OCI-LY7 (cell line): Measurements from ENCODE around the gene CAPN13. TPM values are rescaled to one million over a fixed set of nuclear protein-coding genes. Genes with fewer than 3 reads are reported as not detected.

Experiments used
- BruUV-seq: library from RNA; stranded (reverse); fragments of 400-500 nt; replicated peaks from 2 replicates; lab custom pipeline; 2021; lab: Mats Ljungman, UMichigan
- CTCF ChIA-PET: fragments of 300-600 bp; sonication (Branson Sonifier 250); formaldehyde crosslinking; loops from one replicate; lab custom pipeline; 2022; ENCODE audit warnings: antibody characterized with exemption; ENCODE audit not compliant: unreplicated experiment; lab: Charles Lee
- POLR2A ChIA-PET: fragments of 300-600 bp; sonication (Branson Sonifier 250); formaldehyde crosslinking; loops from one replicate; lab custom pipeline; 2022; ENCODE audit warnings: antibody characterized with exemption; lab: Charles Lee
- DNase-seq: peaks from one replicate; pipeline ENCODE4 v3.0.0-alpha.2; 2015; ENCODE audit warnings: low spot score
- H2AFZ ChIP-seq: fragments of 200-600 bp; sonication (generic), shearing (Covaris generic); 2 replicates; pipeline ENCODE4 v1.6.1; 2014; ENCODE audit warnings: mild to moderate bottlenecking, antibody characterized with exemption, low read length, moderate library complexity
- H3K27ac ChIP-seq: fragments of 200-600 bp; sonication (generic); 2 replicates; pipeline ENCODE4 v1.5.1; 2014; ENCODE audit warnings: mixed run types, low read depth, mild to moderate bottlenecking, moderate library complexity, low read length, inconsistent platforms; ENCODE audit not compliant: poor library complexity, severe bottlenecking
- H3K36me3 ChIP-seq: fragments of 200-600 bp; sonication (generic); 2 replicates; pipeline ENCODE4 v1.6.1; 2014; ENCODE audit warnings: mild to moderate bottlenecking, antibody characterized with exemption, low read length, moderate library complexity, mixed read lengths; ENCODE audit not compliant: insufficient read depth
- H3K4me1 ChIP-seq: fragments of 200-600 bp; sonication (generic); 2 replicates; pipeline ENCODE4 v1.5.1; 2014; ENCODE audit warnings: mild to moderate bottlenecking, low read length; ENCODE audit not compliant: insufficient read depth, poor library complexity, severe bottlenecking
- H3K4me2 ChIP-seq: fragments of 200-600 bp; sonication (generic); 2 replicates; pipeline ENCODE4 v1.6.1; 2014; ENCODE audit warnings: mild to moderate bottlenecking, low read length
- H3K4me3 ChIP-seq: fragments of 200-600 bp; sonication (generic); 2 replicates; pipeline ENCODE4 v1.5.1; 2014; ENCODE audit warnings: mild to moderate bottlenecking, low read depth, low read length; ENCODE audit not compliant: poor library complexity, severe bottlenecking
- H3K79me2 ChIP-seq: fragments of 200-600 bp; sonication (generic); 2 replicates; pipeline ENCODE4 v1.6.1; 2016; ENCODE audit warnings: low read depth, mild to moderate bottlenecking, low read length, moderate library complexity, mixed read lengths; ENCODE audit not compliant: insufficient read depth
- H3K9me2 ChIP-seq: fragments of 200-600 bp; sonication (generic); 2 replicates; pipeline ENCODE4 v1.6.1; 2016; ENCODE audit warnings: mild to moderate bottlenecking, low read length, mixed read lengths; ENCODE audit not compliant: insufficient read depth
- H3K9me3 ChIP-seq: fragments of 200-600 bp; sonication (generic); 2 replicates; pipeline ENCODE4 v1.6.1; 2014; ENCODE audit warnings: mild to moderate bottlenecking, mixed run types, low read length, mixed read lengths
- H4K20me1 ChIP-seq: fragments of 200-600 bp; sonication (generic); 2 replicates; pipeline ENCODE4 v1.6.1; 2014; ENCODE audit warnings: mild to moderate bottlenecking, antibody characterized with exemption, low read length, moderate library complexity, mixed read lengths; ENCODE audit not compliant: insufficient read depth
- EZH2phosphoT487 ChIP-seq: fragments of 200-600 bp; sonication (generic); IDR thresholded peaks from 2 replicates; pipeline ENCODE4 v1.6.1; 2018; ENCODE audit warnings: low read depth, borderline replicate concordance, mild to moderate bottlenecking, mixed run types, antibody characterized with exemption, low read length, moderate library complexity, mixed read lengths
- intact Hi-C: fragments of 100-400 bp; cut with micrococcal nuclease; formaldehyde crosslinking; loops from one replicate; pipeline ENCODE4 v1.10.0; 2022; ENCODE audit not compliant: unreplicated experiment
- total RNA-seq, 2 experiments: library from RNA; depleted of rRNA in 1 of 2; stranded (reverse); fragments of >200 nt in 1 of 2; shearing (Covaris generic) in 1 of 2; gene quantifications; 2 replicates each; pipeline ENCODE4 v1.2.3, GENCODE V29; 2014 to 2022
- TF ChIP-seq, protein P1 (sequence below): fragments of 200-600 bp; sonication (generic); conservative IDR thresholded peaks from 2 replicates; pipeline ENCODE4 v1.5.1; 2014; ENCODE audit warnings: mild to moderate bottlenecking, antibody characterized with exemption, low read length, moderate library complexity, mixed read lengths

The CAPN13 gene
- total RNA-seq, 2 experiments from 2014 or later = 0.13 TPM; not detected in 1

- no peak for TF ChIP-seq EZH2phosphoT487
- TF ChIP-seq, protein P1, sequence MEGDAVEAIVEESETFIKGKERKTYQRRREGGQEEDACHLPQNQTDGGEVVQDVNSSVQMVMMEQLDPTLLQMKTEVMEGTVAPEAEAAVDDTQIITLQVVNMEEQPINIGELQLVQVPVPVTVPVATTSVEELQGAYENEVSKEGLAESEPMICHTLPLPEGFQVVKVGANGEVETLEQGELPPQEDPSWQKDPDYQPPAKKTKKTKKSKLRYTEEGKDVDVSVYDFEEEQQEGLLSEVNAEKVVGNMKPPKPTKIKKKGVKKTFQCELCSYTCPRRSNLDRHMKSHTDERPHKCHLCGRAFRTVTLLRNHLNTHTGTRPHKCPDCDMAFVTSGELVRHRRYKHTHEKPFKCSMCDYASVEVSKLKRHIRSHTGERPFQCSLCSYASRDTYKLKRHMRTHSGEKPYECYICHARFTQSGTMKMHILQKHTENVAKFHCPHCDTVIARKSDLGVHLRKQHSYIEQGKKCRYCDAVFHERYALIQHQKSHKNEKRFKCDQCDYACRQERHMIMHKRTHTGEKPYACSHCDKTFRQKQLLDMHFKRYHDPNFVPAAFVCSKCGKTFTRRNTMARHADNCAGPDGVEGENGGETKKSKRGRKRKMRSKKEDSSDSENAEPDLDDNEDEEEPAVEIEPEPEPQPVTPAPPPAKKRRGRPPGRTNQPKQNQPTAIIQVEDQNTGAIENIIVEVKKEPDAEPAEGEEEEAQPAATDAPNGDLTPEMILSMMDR = no peak
- Histone ChIP-seq H3K79me2 (no peaks in the 10 kb centered on the region), H3K4me3 (no peak overlapping the region), H3K36me3 (no peaks in the 10 kb centered on the region), H3K9me3 (no peaks in the 10 kb centered on the region), H3K27ac (no peak overlapping the region), H4K20me1 (no peaks in the 10 kb centered on the region), H3K9me2 (no peaks in the 10 kb centered on the region), H3K4me1 (no peaks in the 10 kb centered on the region), H3K4me2 (no peak overlapping the region), H2AFZ (no peak overlapping the region)
- no peak for DNase-seq
- ChIA-PET POLR2A (interaction anchor here (0.5 kb wide), 1 partner anchor 56 kb away, joined by 8 read pairs; no protein-coding TSS in a partner anchor), CTCF (no interaction called here)
- intact Hi-C loops = no loop called here
- no TSS peak for BruUV-seq
These were observed 62.4 kb downstream of the CAPN13 start for GRCh38 chr2:30744823-30745222.

DNA sequence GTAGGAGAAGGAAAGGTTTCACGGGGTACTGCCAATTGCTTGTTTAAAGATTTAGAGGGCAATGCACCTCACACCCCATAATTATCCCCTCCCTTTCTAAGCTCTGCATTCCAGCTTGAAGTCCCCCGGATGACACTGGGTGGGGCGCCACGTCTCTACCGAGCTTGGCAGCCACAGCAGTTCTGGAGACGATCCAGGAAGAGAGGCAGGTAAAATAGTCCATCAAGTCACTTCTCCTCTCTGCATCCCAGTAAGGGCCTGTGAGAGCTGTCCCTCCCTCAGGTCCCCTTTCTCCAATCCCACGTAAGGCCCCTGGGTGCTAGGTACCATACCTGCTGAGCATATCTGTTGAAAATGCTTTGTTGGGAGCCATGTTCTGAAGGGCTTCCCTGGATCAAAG, 65.7 kb downstream of the CAPN13 start:
- H3K4me1 ChIP-seq = no peaks in the 10 kb centered on the region
- no peaks in the 10 kb centered on the region for H3K79me2 ChIP-seq
- H3K9me3 ChIP-seq = no peaks in the 10 kb centered on the region
- no peak for DNase-seq
- POLR2A ChIA-PET = no interaction called here
- intact Hi-C loops = no loop called here
- no peak overlapping the region for H3K4me2 ChIP-seq
- H4K20me1 ChIP-seq = no peaks in the 10 kb centered on the region
- H2AFZ ChIP-seq = no peak overlapping the region
- no peak overlapping the region for H3K4me3 ChIP-seq
- no TSS peak for BruUV-seq
- no peaks in the 10 kb centered on the region for H3K9me2 ChIP-seq
- TF ChIP-seq EZH2phosphoT487 = no peak
- TF ChIP-seq, protein P1 = no peak
- H3K36me3 ChIP-seq = no peaks in the 10 kb centered on the region
- CTCF ChIA-PET = no interaction called here
- no peak overlapping the region for H3K27ac ChIP-seq

DNA sequence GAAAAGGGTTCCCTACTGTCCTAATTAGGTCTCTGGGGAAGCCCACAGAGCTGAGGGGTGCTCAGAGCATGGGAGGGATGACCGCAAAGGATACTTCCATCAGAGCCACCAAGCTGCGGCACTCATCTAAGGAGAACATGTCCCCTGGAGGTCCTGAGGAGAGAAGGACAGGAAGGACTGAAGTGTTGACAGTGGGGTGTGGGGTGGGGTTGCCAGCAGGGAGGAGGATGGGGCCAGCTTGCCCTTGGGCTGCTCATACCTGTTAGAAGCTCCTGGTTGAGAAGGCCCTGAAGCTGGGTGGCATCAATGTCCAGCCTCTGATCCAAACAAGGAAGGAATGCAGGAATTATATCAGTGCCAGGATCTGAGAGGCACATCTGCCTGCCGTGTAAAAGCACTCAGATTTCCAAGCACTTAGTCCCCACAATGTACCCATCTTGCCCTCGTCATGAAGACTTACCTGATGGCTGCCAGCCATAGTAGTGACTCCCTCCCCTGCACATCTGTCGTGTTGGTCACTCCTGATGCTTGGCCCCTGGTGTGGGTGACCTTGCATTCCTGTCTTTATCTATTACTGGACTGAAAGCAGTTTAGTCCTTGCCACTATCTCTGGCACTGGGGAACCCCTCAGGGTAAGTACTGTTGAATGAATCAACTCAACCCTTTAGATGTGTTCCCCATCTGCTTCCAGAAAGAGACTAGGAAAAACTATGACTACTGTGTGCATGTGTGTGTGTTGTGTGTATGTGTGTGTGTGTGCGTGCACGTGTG, 68.9 kb downstream of the CAPN13 start:
- Histone ChIP-seq H3K4me1 (no peaks in the 10 kb centered on the region), H3K36me3 (no peaks in the 10 kb centered on the region), H4K20me1 (no peaks in the 10 kb centered on the region), H2AFZ (no peak overlapping the region), H3K27ac (no peak overlapping the region), H3K4me2 (no peak overlapping the region), H3K9me3 (no peaks in the 10 kb centered on the region), H3K4me3 (no peak overlapping the region), H3K79me2 (no peaks in the 10 kb centered on the region), H3K9me2 (no peaks in the 10 kb centered on the region)
- CTCF ChIA-PET = no interaction called here
- intact Hi-C loops = no loop called here
- POLR2A ChIA-PET = no interaction called here
- TF ChIP-seq, protein P1 = no peak
- TF ChIP-seq EZH2phosphoT487 = no peak
- DNase-seq = no peak
- BruUV-seq = no TSS peak
